SK-N-SH treated with all-trans-retinoic acid at 6 μM for 48 hours (cell line): ENCODE measurements around the gene NR5A2.

Experiments used
- ARNTL ChIP-seq: fragments of 450-650 bp; formaldehyde crosslinking; IDR thresholded peaks from 2 replicates; pipeline ENCODE4 v1.5.0; 2020; ENCODE audit warnings: low read depth, mild to moderate bottlenecking, moderate library complexity, borderline replicate concordance
- BACH2 ChIP-seq: fragments of 250-450 bp; sonication (Bioruptor Pico); IDR thresholded peaks from 2 replicates; pipeline ENCODE4 v1.9.0; 2021; ENCODE audit warnings: mild to moderate bottlenecking, borderline replicate concordance
- PPARA ChIP-seq: fragments of 250-450 bp; sonication (Bioruptor Pico); IDR thresholded peaks from 2 replicates; pipeline ENCODE4 v1.5.0; 2020; ENCODE audit warnings: mild to moderate bottlenecking, borderline replicate concordance
- RARB ChIP-seq: fragments of 250-450 bp; sonication (Bioruptor Pico); IDR thresholded peaks from 2 replicates; pipeline ENCODE4 v1.8.0; 2021; ENCODE audit warnings: mild to moderate bottlenecking, moderate library complexity
- TCF4 ChIP-seq: fragments of 250-450 bp; sonication (Bioruptor Pico); IDR thresholded peaks from 2 replicates; pipeline ENCODE4 v1.8.0; 2021; ENCODE audit warnings: mild to moderate bottlenecking, moderate library complexity, borderline replicate concordance
- ZC3H10 ChIP-seq: fragments of 250-450 bp; sonication (Bioruptor Pico); IDR thresholded peaks from 2 replicates; pipeline ENCODE4 v1.5.1; 2021; ENCODE audit warnings: mild to moderate bottlenecking, moderate library complexity
- ZFP30 ChIP-seq: fragments of 450-650 bp; formaldehyde crosslinking; IDR thresholded peaks from 2 replicates; pipeline ENCODE4 v1.5.0; 2022; ENCODE audit warnings: mild to moderate bottlenecking, moderate library complexity
- ZNF565 ChIP-seq: fragments of 450-650 bp; formaldehyde crosslinking; conservative IDR thresholded peaks from 2 replicates; pipeline ENCODE4 v1.5.0; 2020; ENCODE audit warnings: low read depth, mild to moderate bottlenecking, moderate library complexity
- TF ChIP-seq, protein P1 (sequence below): fragments of 250-450 bp; sonication (Bioruptor Pico); IDR thresholded peaks from 2 replicates; pipeline ENCODE4 v1.5.1; 2020; ENCODE audit warnings: low read depth, mild to moderate bottlenecking, moderate library complexity
- TF ChIP-seq, protein P2 (sequence below): fragments of 250-450 bp; sonication (Bioruptor Pico); IDR thresholded peaks from 2 replicates; pipeline ENCODE4 v1.8.0; 2020; ENCODE audit warnings: mild to moderate bottlenecking, moderate library complexity, borderline replicate concordance

DNA sequence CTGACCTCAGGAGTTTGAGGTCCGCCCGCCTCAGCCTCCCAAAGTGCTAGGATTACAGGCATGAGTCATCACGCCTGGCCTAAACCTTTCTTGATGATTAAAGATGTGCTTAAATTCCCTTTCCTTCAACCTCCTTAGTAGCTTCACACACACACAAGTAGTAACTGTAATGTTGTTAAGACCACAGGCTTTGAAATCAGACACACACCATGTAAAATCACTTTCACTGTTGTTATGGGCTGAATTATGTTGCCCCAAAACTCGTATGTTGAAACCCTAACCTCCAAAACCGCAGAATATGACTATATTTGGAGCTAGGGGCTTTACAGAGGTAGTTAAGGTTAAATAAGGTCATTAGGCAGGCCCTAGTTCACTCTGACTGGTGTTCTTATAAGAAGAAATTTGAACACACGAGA lies 180.2 kb downstream of the NR5A2 start:
- TF ChIP-seq BACH2 (CRISPR knock-in tag), result no peak
- TF ChIP-seq, protein P1, sequence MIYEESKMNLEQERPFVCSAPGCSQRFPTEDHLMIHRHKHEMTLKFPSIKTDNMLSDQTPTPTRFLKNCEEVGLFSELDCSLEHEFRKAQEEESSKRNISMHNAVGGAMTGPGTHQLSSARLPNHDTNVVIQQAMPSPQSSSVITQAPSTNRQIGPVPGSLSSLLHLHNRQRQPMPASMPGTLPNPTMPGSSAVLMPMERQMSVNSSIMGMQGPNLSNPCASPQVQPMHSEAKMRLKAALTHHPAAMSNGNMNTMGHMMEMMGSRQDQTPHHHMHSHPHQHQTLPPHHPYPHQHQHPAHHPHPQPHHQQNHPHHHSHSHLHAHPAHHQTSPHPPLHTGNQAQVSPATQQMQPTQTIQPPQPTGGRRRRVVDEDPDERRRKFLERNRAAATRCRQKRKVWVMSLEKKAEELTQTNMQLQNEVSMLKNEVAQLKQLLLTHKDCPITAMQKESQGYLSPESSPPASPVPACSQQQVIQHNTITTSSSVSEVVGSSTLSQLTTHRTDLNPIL (CRISPR knock-in tag), result no peak
- TF ChIP-seq, protein P2, sequence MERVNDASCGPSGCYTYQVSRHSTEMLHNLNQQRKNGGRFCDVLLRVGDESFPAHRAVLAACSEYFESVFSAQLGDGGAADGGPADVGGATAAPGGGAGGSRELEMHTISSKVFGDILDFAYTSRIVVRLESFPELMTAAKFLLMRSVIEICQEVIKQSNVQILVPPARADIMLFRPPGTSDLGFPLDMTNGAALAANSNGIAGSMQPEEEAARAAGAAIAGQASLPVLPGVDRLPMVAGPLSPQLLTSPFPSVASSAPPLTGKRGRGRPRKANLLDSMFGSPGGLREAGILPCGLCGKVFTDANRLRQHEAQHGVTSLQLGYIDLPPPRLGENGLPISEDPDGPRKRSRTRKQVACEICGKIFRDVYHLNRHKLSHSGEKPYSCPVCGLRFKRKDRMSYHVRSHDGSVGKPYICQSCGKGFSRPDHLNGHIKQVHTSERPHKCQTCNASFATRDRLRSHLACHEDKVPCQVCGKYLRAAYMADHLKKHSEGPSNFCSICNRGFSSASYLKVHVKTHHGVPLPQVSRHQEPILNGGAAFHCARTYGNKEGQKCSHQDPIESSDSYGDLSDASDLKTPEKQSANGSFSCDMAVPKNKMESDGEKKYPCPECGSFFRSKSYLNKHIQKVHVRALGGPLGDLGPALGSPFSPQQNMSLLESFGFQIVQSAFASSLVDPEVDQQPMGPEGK, result no peak
- no peak for TF ChIP-seq RARB (CRISPR knock-in tag)
- TF ChIP-seq TCF4, result no peak
- no peak for TF ChIP-seq ZFP30 (CRISPR knock-in tag)
- no peak for TF ChIP-seq PPARA (CRISPR knock-in tag)
- no peak for TF ChIP-seq ARNTL
- no peak for TF ChIP-seq ZNF565
- no peak for TF ChIP-seq ZC3H10 (CRISPR knock-in tag)
